ENCODE data around the gene AP3S1.
"Not testable (repeated sequence)": the region's sequence is repeated elsewhere in the genome, so short reads cannot be mapped to it uniquely, and the experiment has no call there.

Gene AP3S1

GRCh38 chr5:115841382-115842088 is at the start of gene AP3S1, which contains the start of gene ATG12:
TSS of gene AP3S1 (plus strand) at chr5:115841935. CDS start at chr5:115842038, 103 bp downstream.
TSS of gene ATG12 (minus strand) at chr5:115841565. CDS start at chr5:115841552, 13 bp downstream.
- peak; percentile 97 for DNase-seq

- no peak for DNase-seq
Measured at GRCh38 chr5:115795700-115796099, 46.0 kb upstream of the AP3S1 start.

GRCh38 chr5:115796656-115797055 is 45.1 kb upstream of the AP3S1 start:
- peak; percentile 31 for DNase-seq

GRCh38 chr5:115798252-115798651 is 43.5 kb upstream of the AP3S1 start:
- no peak for DNase-seq

GRCh38 chr5:115800108-115800507 is 41.6 kb upstream of the AP3S1 start:
- no peak for DNase-seq

GRCh38 chr5:115801152-115801551 is 40.6 kb upstream of the AP3S1 start:
- no peak for DNase-seq

GRCh38 chr5:115801984-115802383 is 39.8 kb upstream of the AP3S1 start:
- no peak for DNase-seq

GRCh38 chr5:115806986-115807653 is 34.6 kb upstream of the AP3S1 start:
- DNase-seq, result no peak

- DNase-seq, result no peak
Measured at GRCh38 chr5:115807654-115808052, 34.1 kb upstream of the AP3S1 start.

GRCh38 chr5:115808066-115808465 is 33.7 kb upstream of the AP3S1 start:
- not testable (repeated sequence) for DNase-seq

GRCh38 chr5:115809946-115810345 is 31.8 kb upstream of the AP3S1 start:
- DNase-seq, result no peak

- DNase-seq, result no peak
Measured at GRCh38 chr5:115810761-115811160, 31.0 kb upstream of the AP3S1 start.

GRCh38 chr5:115811406-115811805 is 30.3 kb upstream of the AP3S1 start:
- DNase-seq, result no peak

GRCh38 chr5:115812372-115812771 is 29.4 kb upstream of the AP3S1 start:
- no peak for DNase-seq

- no peak for DNase-seq
Measured at GRCh38 chr5:115813719-115814118, 28.0 kb upstream of the AP3S1 start.

- no peak for DNase-seq
Measured at GRCh38 chr5:115815006-115815692, 26.6 kb upstream of the AP3S1 start.

- peak; percentile 82 for DNase-seq
Measured at GRCh38 chr5:115815693-115816225, 26.0 kb upstream of the AP3S1 start.

GRCh38 chr5:115816226-115817081 is 25.3 kb upstream of the AP3S1 start, which contains the start of gene CDO1:
TSS of gene CDO1 (minus strand) at chr5:115816659. CDS start at chr5:115816397, 262 bp downstream.
- peak; percentile 88 for DNase-seq

GRCh38 chr5:115817386-115817785 is 24.3 kb upstream of the AP3S1 start:
- peak; percentile 18 for DNase-seq

- no peak for DNase-seq
Measured at GRCh38 chr5:115818821-115819220, 22.9 kb upstream of the AP3S1 start.

GRCh38 chr5:115820846-115821245 is 20.9 kb upstream of the AP3S1 start:
- DNase-seq, result no peak

- not testable (repeated sequence) for DNase-seq
Measured at GRCh38 chr5:115824983-115825382, 16.8 kb upstream of the AP3S1 start.
